Endothelial cell of umbilical vein (primary cell): Measurements from ENCODE around the gene HRNR. TPM values are rescaled to one million over a fixed set of nuclear protein-coding genes. Genes with fewer than 3 reads are reported as not detected.

ENCODE experiments used
- BruUV-seq: library from RNA; stranded (reverse); fragments of 400-500 nt; replicated peaks from 2 replicates; lab custom pipeline; 2021; lab: Mats Ljungman, UMichigan
- CTCF ChIA-PET: fragments of 300-600, 350-600 bp; sonication (Branson Sonifier 250); formaldehyde crosslinking; loops from one replicate; lab custom pipeline; 2021; ENCODE audit warnings: antibody characterized with exemption, inconsistent platforms; lab: Charles Lee
- POLR2A ChIA-PET: fragments of 300-600, 350-600 bp; sonication (Branson Sonifier 250); formaldehyde crosslinking; loops from one replicate; lab custom pipeline; 2021; ENCODE audit warnings: antibody characterized with exemption, inconsistent platforms; lab: Charles Lee
- DNase-seq: peaks from one replicate; pipeline ENCODE4 v3.0.0-alpha.2; 2011; ENCODE audit warnings: low read depth, low spot score
- FAIRE-seq: peaks from 2 replicates; lab custom pipeline; 2011; peaks lifted over from hg19 to GRCh38; lab: Jason Lieb, UNC
- H2AFZ ChIP-seq: 2 replicates; pipeline ENCODE4 v1.6.0; 2012; ENCODE audit warnings: low read depth, low read length, control low read depth, inconsistent platforms
- H3K27ac ChIP-seq: 2 replicates; pipeline ENCODE4 v1.5.1; 2011; ENCODE audit warnings: low read depth, mild to moderate bottlenecking, control low read depth, low read length, moderate library complexity; ENCODE audit not compliant: insufficient read depth
- H3K27me3 ChIP-seq, 2 experiments: 2 replicates each; pipeline versions ENCODE4 v1.6.0 to v1.6.1; 2011; ENCODE audit warnings: low read length in 2 of 2, mixed read lengths in 1 of 2; ENCODE audit not compliant: control insufficient read depth in 2 of 2, insufficient read depth in 2 of 2
- H3K36me3 ChIP-seq, 2 experiments: 2 replicates in 1 of 2; 3 replicates in 1 of 2; pipeline ENCODE4 v1.5.1; 2011; ENCODE audit warnings: low read length in 2 of 2, mild to moderate bottlenecking in 1 of 2, moderate library complexity in 1 of 2; ENCODE audit not compliant: control insufficient read depth in 2 of 2, insufficient read depth in 2 of 2; ENCODE audit errors: extremely low read depth in 1 of 2
- H3K4me1 ChIP-seq: 3 replicates; pipeline ENCODE4 v1.5.1; 2011; ENCODE audit warnings: mild to moderate bottlenecking, low read length; ENCODE audit not compliant: control insufficient read depth, insufficient read depth; ENCODE audit errors: extremely low read depth
- H3K4me2 ChIP-seq: 2 replicates; pipeline ENCODE4 v1.6.1; 2011; ENCODE audit warnings: low read length, control low read depth, mixed read lengths; ENCODE audit not compliant: insufficient read depth
- H3K4me3 ChIP-seq, 3 experiments: fragments of 200-600 bp in 1 of 3; sonication (generic), shearing (Covaris generic) in 1 of 3; replicated peaks in 1 of 3; 2 replicates each; pipeline ENCODE4 v1.5.1; 2011 to 2016; ENCODE audit warnings: control low read depth in 3 of 3, low read length in 3 of 3, mild to moderate bottlenecking in 2 of 3, inconsistent platforms in 1 of 3, low read depth in 1 of 3, moderate library complexity in 1 of 3; ENCODE audit not compliant: insufficient read depth in 1 of 3
- H3K79me2 ChIP-seq: 2 replicates; pipeline ENCODE4 v1.6.0; 2012; ENCODE audit warnings: low read length, inconsistent platforms; ENCODE audit not compliant: control insufficient read depth, insufficient read depth
- H3K9ac ChIP-seq: replicated peaks from 2 replicates; pipeline ENCODE3; 2011; ENCODE audit warnings: low read length, control low read depth; ENCODE audit not compliant: insufficient read depth; ENCODE audit errors: extremely low read depth
- H3K9me1 ChIP-seq: replicated peaks from 3 replicates; pipeline ENCODE4 v1.6.0; 2011; ENCODE audit warnings: mild to moderate bottlenecking, low read length; ENCODE audit not compliant: control insufficient read depth, insufficient read depth; ENCODE audit errors: extremely low read depth
- H3K9me3 ChIP-seq: replicated peaks from 2 replicates; pipeline ENCODE4 v1.5.1; 2012; ENCODE audit warnings: low read length, inconsistent platforms; ENCODE audit not compliant: control insufficient read depth, insufficient read depth
- H4K20me1 ChIP-seq: replicated peaks from 2 replicates; pipeline ENCODE3; 2011; ENCODE audit warnings: mild to moderate bottlenecking, low read length; ENCODE audit not compliant: control insufficient read depth, insufficient read depth; ENCODE audit errors: extremely low read depth
- EZH2 ChIP-seq: IDR thresholded peaks from 2 replicates; pipeline ENCODE4 v1.6.1; 2012; ENCODE audit warnings: borderline replicate concordance, low read depth, mild to moderate bottlenecking, moderate library complexity, low read length, inconsistent platforms; ENCODE audit not compliant: severe bottlenecking
- FOS ChIP-seq: IDR thresholded peaks from 2 replicates; pipeline ENCODE4 v1.6.1; 2011; ENCODE audit warnings: mild to moderate bottlenecking, low read length, moderate library complexity, borderline replicate concordance; ENCODE audit not compliant: insufficient read depth
- GATA2 ChIP-seq: IDR thresholded peaks from 2 replicates; pipeline ENCODE4 v1.7.0; 2011; ENCODE audit warnings: low read depth, mild to moderate bottlenecking, moderate library complexity, mixed read lengths, low read length; ENCODE audit not compliant: insufficient read length, insufficient read depth
- JUN ChIP-seq: IDR thresholded peaks from 2 replicates; pipeline ENCODE4 v1.6.1; 2011; ENCODE audit warnings: borderline replicate concordance, low read depth; ENCODE audit not compliant: insufficient read length, insufficient read depth
- MYC ChIP-seq: IDR thresholded peaks from one replicate; pipeline ENCODE4 v1.6.1; 2011; ENCODE audit warnings: mild to moderate bottlenecking, low read depth, low read length
- POLR2A ChIP-seq: IDR thresholded peaks from 2 replicates; pipeline ENCODE4 v1.6.1; 2012; ENCODE audit warnings: low read depth, mild to moderate bottlenecking, control low read depth, low read length
- POLR2AphosphoS5 ChIP-seq: IDR thresholded peaks from 2 replicates; pipeline ENCODE4 v1.6.1; 2012; ENCODE audit warnings: low read depth, mild to moderate bottlenecking, control low read depth, low read length, moderate library complexity; ENCODE audit not compliant: insufficient read depth
- dilution Hi-C: fragments of 300-500 bp; cut with MboI; formaldehyde crosslinking; loops from one replicate; pipeline ENCODE4 v1.15.0; 2019; ENCODE audit warnings: low sequenced_read_pairs; ENCODE audit not compliant: extremely low pct_ligation_motif_present
- intact Hi-C: fragments of 100-400 bp; cut with micrococcal nuclease; formaldehyde crosslinking; loops from one replicate; pipeline ENCODE4 v1.10.0; 2022
- polyA plus RNA-seq, 4 experiments: library from polyadenylated mRNA; depleted of rRNA in 3 of 4; stranded (reverse) in 3 of 4; unstranded in 1 of 4; fragments of >200 nt; gene quantifications; 2 replicates each; pipeline versions ENCODE4 v1.2.1 to v1.2.3, GENCODE V29; 2011 to 2012; ENCODE audit warnings: missing spikeins in 1 of 4
- total RNA-seq: library from RNA; stranded (reverse); gene quantifications from 2 replicates; pipeline ENCODE4 v1.2.3, GENCODE V29; 2021
- TF ChIP-seq, protein P1 (sequence below): IDR thresholded peaks from 2 replicates; pipeline ENCODE4 v1.6.1; 2011; ENCODE audit not compliant: insufficient read depth, insufficient read length
- TF ChIP-seq, protein P2 (sequence below), 2 donors: IDR thresholded peaks; 1 replicate in 1 of 2; 2 replicates in 1 of 2; pipeline ENCODE4 v1.5.1; 2011; ENCODE audit warnings: low read length in 2 of 2, mild to moderate bottlenecking in 2 of 2, moderate library complexity in 2 of 2, control low read depth in 1 of 2, inconsistent platforms in 1 of 2, low read depth in 1 of 2; ENCODE audit not compliant: insufficient read depth in 1 of 2; ENCODE audit errors: extremely low read depth in 1 of 2

The HRNR gene
- total and polyA plus RNA-seq, 2 donors (not counting 3 experiments of a cell fraction or from before 2014, with no cell fraction given): not detected

DNA sequence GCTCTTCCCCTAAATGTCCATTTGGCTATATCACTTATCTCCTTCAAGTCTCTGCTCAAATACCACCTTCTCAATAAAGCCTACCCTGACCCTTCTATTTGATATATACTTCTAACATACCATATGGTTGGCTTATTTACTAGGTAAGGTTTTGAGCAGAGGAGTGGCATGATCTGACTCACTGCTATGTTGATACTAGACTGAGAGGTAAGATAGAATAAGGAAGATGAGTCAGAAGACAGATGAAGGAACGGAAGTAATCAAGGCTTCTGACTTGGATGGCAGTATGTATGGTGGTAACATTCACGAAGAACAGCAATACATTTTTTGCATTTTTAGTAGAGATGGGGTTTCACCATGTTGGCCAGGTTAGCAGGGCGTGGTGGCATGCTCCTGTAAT, 4.8 kb upstream of the HRNR start:
- no peak for DNase-seq
- no peak overlapping the region for H3K4me2 ChIP-seq
- no peak overlapping the region for H2AFZ ChIP-seq
- H3K27me3 ChIP-seq: no peaks in the 10 kb centered on the region
- no peaks in the 10 kb centered on the region for H4K20me1 ChIP-seq
- no peaks in the 10 kb centered on the region for H3K79me2 ChIP-seq
- intact Hi-C loops: no loop called here
- no peaks in the 10 kb centered on the region for H3K9me1 ChIP-seq
- dilution Hi-C loops: no loop called here
- no peak overlapping the region for H3K9ac ChIP-seq
- FAIRE-seq: no peak
- no peak overlapping the region for H3K27ac ChIP-seq
- H3K36me3 ChIP-seq: no peaks in the 10 kb centered on the region
- H3K4me1 ChIP-seq: no peaks in the 10 kb centered on the region
- no peaks in the 10 kb centered on the region for H3K9me3 ChIP-seq
- POLR2A ChIA-PET: no interaction called here
- BruUV-seq: no TSS peak
- H3K4me3 ChIP-seq: no peak overlapping the region
- no peak for TF ChIP-seq MYC
- TF ChIP-seq GATA2: no peak
- TF ChIP-seq, protein P1, sequence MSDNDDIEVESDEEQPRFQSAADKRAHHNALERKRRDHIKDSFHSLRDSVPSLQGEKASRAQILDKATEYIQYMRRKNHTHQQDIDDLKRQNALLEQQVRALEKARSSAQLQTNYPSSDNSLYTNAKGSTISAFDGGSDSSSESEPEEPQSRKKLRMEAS: no peak
- TF ChIP-seq JUN: no peak
- TF ChIP-seq FOS: no peak
- no peak for TF ChIP-seq POLR2AphosphoS5
- TF ChIP-seq, protein P2, sequence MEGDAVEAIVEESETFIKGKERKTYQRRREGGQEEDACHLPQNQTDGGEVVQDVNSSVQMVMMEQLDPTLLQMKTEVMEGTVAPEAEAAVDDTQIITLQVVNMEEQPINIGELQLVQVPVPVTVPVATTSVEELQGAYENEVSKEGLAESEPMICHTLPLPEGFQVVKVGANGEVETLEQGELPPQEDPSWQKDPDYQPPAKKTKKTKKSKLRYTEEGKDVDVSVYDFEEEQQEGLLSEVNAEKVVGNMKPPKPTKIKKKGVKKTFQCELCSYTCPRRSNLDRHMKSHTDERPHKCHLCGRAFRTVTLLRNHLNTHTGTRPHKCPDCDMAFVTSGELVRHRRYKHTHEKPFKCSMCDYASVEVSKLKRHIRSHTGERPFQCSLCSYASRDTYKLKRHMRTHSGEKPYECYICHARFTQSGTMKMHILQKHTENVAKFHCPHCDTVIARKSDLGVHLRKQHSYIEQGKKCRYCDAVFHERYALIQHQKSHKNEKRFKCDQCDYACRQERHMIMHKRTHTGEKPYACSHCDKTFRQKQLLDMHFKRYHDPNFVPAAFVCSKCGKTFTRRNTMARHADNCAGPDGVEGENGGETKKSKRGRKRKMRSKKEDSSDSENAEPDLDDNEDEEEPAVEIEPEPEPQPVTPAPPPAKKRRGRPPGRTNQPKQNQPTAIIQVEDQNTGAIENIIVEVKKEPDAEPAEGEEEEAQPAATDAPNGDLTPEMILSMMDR (IDR thresholded peaks at IDR 0.05; ENCODE audit: extremely low read depth in 1 of 2, insufficient read depth in 1 of 2, low read depth in 1 of 2, low read length in 2 of 2): no peak
- no peak for TF ChIP-seq POLR2A
- TF ChIP-seq EZH2: no peak
- CTCF ChIA-PET: interaction anchor here (1.5 kb wide), 1 partner anchor 230 kb away, joined by 3 read pairs; no protein-coding TSS in a partner anchor
